Skeletal muscle tissue (tissue), 4 donors: ENCODE data around the gene CABLES1. TPM values are rescaled to one million over a fixed set of nuclear protein-coding genes. Genes with fewer than 3 reads are reported as not detected.

Experiments
- H3K27ac ChIP-seq: one replicate; pipeline ENCODE4 v1.7.0; 2013; ENCODE audit warnings: mild to moderate bottlenecking, low read depth, low read length, inconsistent platforms
- H3K27me3 ChIP-seq, 3 donors: one replicate each; pipeline ENCODE4 v1.7.0; 2013; ENCODE audit warnings: low read length in 3 of 3; ENCODE audit not compliant: control insufficient read depth in 3 of 3, insufficient read depth in 3 of 3
- H3K36me3 ChIP-seq, 3 donors: one replicate each; pipeline ENCODE4 v1.7.0; 2013; ENCODE audit warnings: low read length in 3 of 3; ENCODE audit not compliant: control insufficient read depth in 3 of 3, insufficient read depth in 3 of 3
- H3K4me1 ChIP-seq, 3 donors: one replicate each; pipeline ENCODE4 v1.7.0; 2013; ENCODE audit warnings: low read length in 3 of 3, mild to moderate bottlenecking in 3 of 3; ENCODE audit not compliant: control insufficient read depth in 3 of 3, insufficient read depth in 3 of 3
- H3K4me3 ChIP-seq, 3 donors: one replicate each; pipeline ENCODE4 v1.7.0; 2013; ENCODE audit warnings: low read length in 3 of 3
- H3K9ac ChIP-seq, 3 donors: one replicate each; pipeline ENCODE4 v1.7.0; 2013; ENCODE audit warnings: low read length in 3 of 3, mild to moderate bottlenecking in 3 of 3, moderate library complexity in 2 of 3, low read depth in 1 of 3
- H3K9me3 ChIP-seq, 3 donors: one replicate each; pipeline ENCODE4 v1.7.0; 2013; ENCODE audit warnings: low read length in 3 of 3; ENCODE audit not compliant: control insufficient read depth in 3 of 3
- total RNA-seq: library from RNA; depleted of rRNA; stranded (reverse); fragments of >200 nt; gene quantifications from one replicate; pipeline ENCODE4 v1.2.3, GENCODE V29; 2014
- donor health status: Osteomylitis.

CABLES1 gene
- total RNA-seq, 1 donor from 2014 or later, result 4.7 TPM

DNA sequence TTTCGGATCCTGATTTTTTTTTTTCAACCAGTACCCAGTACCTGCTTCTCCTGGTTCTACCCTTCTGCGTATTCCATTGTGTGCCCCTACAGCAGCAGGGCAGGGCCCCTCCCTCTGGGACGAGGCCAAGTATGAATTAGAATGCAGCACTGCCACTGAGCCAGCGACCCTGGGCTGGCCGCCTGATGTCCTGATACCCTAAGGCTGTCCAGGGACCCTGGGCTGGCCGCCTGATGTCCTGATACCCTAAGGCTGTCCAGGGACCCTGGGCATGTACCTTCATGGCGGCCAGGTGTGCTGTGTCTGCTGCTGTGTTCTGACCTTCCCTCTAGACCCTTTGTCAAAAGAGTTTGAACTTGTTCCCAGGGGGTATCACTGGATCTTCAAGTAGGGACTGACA, 42.9 kb downstream of the CABLES1 start:
- H3K27me3 ChIP-seq, result no peaks in the 10 kb centered on the region
- H3K9ac ChIP-seq, result no peak overlapping the region
- H3K9me3 ChIP-seq, result no peaks in the 10 kb centered on the region
- H3K4me1 ChIP-seq, result peaks cover 0 to 2% (median 0%) of the 10 kb centered on the region in 3 donors
- no peak overlapping the region for H3K27ac ChIP-seq
- H3K36me3 ChIP-seq, result no peaks in the 10 kb centered on the region
- H3K4me3 ChIP-seq, result no peak overlapping the region

- Histone ChIP-seq H3K4me3 (no peak overlapping the region), H3K9me3 (no peaks in the 10 kb centered on the region), H3K4me1 (peaks cover 0 to 2% (median 0%) of the 10 kb centered on the region in 3 donors), H3K27ac (no peak overlapping the region), H3K27me3 (no peaks in the 10 kb centered on the region), H3K36me3 (no peaks in the 10 kb centered on the region), H3K9ac (no peak overlapping the region)
Measured at GRCh38 chr18:23178661-23179081, 43.4 kb downstream of the CABLES1 start.

- H3K27me3 ChIP-seq, result no peaks in the 10 kb centered on the region
- H3K9ac ChIP-seq, result no peak overlapping the region
- no peak overlapping the region for H3K27ac ChIP-seq
- no peaks in the 10 kb centered on the region for H3K36me3 ChIP-seq
- no peak overlapping the region for H3K4me3 ChIP-seq
- H3K4me1 ChIP-seq, result peaks cover 0 to 2% (median 0%) of the 10 kb centered on the region in 3 donors
- H3K9me3 ChIP-seq, result no peaks in the 10 kb centered on the region
Measured at GRCh38 chr18:23179416-23179815, 44.1 kb downstream of the CABLES1 start.

- Histone ChIP-seq H3K9me3 (no peaks in the 10 kb centered on the region), H3K27me3 (no peaks in the 10 kb centered on the region), H3K9ac (no peak overlapping the region), H3K4me1 (peaks cover 0 to 2% (median 0%) of the 10 kb centered on the region in 3 donors), H3K4me3 (no peak overlapping the region), H3K27ac (no peak overlapping the region), H3K36me3 (no peaks in the 10 kb centered on the region)
Measured at GRCh38 chr18:23181547-23181946, 46.3 kb downstream of the CABLES1 start.

- H3K36me3 ChIP-seq, result no peaks in the 10 kb centered on the region
- H3K4me3 ChIP-seq, result no peak overlapping the region
- peaks cover 0 to 2% (median 0%) of the 10 kb centered on the region in 3 donors for H3K4me1 ChIP-seq
- no peak overlapping the region for H3K27ac ChIP-seq
- H3K27me3 ChIP-seq, result no peaks in the 10 kb centered on the region
- H3K9me3 ChIP-seq, result no peaks in the 10 kb centered on the region
- H3K9ac ChIP-seq, result no peak overlapping the region
Measured at GRCh38 chr18:23182606-23183005, 47.3 kb downstream of the CABLES1 start.

- no peak overlapping the region for H3K4me3 ChIP-seq
- no peak overlapping the region for H3K27ac ChIP-seq
- no peak overlapping the region for H3K9ac ChIP-seq
- no peaks in the 10 kb centered on the region for H3K9me3 ChIP-seq
- H3K36me3 ChIP-seq, result no peaks in the 10 kb centered on the region
- H3K27me3 ChIP-seq, result no peaks in the 10 kb centered on the region
- peaks cover 0 to 2% (median 0%) of the 10 kb centered on the region in 3 donors for H3K4me1 ChIP-seq
Measured at GRCh38 chr18:23183411-23184150, 48.3 kb downstream of the CABLES1 start.

- Histone ChIP-seq H3K9me3 (no peaks in the 10 kb centered on the region), H3K4me1 (no peaks in the 10 kb centered on the region), H3K27me3 (no peaks in the 10 kb centered on the region), H3K9ac (no peak overlapping the region), H3K36me3 (no peaks in the 10 kb centered on the region), H3K27ac (no peak overlapping the region), H3K4me3 (no peak overlapping the region)
Measured at GRCh38 chr18:23186781-23187180, 51.5 kb downstream of the CABLES1 start.

GRCh38 chr18:23188068-23188760, 52.9 kb downstream of the CABLES1 start:
- no peak overlapping the region for H3K27ac ChIP-seq

GRCh38 chr18:23189099-23189498, 53.8 kb downstream of the CABLES1 start:
- Histone ChIP-seq H3K36me3 (no peaks in the 10 kb centered on the region), H3K27me3 (no peaks in the 10 kb centered on the region), H3K9ac (no peak overlapping the region), H3K4me3 (no peak overlapping the region), H3K4me1 (peaks cover 5 to 9% (median 7%) of the 10 kb centered on the region in 3 donors), H3K9me3 (no peaks in the 10 kb centered on the region), H3K27ac (no peak overlapping the region)

More at GRCh38 chr18:23188068-23188760, 52.9 kb downstream of the CABLES1 start:
- Histone ChIP-seq H3K4me3 (no peak overlapping the region), H3K9me3 (no peaks in the 10 kb centered on the region), H3K4me1 (peaks cover 4 to 9% (median 7%) of the 10 kb centered on the region in 3 donors), H3K9ac (no peak overlapping the region), H3K36me3 (no peaks in the 10 kb centered on the region), H3K27me3 (no peaks in the 10 kb centered on the region)
